HG03097 (cell line): ENCODE measurements around the gene DKKL1.
"Not testable (repeated sequence)": the region's sequence is repeated elsewhere in the genome, so short reads cannot be mapped to it uniquely, and the experiment has no call there.

Experiments used
- ATAC-seq: cut with Tn5 transposase; IDR thresholded peaks from one replicate; pipeline ENCODE4 v1.9.1; 2021; ENCODE audit not compliant: unreplicated experiment, low FRiP score

DKKL1 gene

DNA sequence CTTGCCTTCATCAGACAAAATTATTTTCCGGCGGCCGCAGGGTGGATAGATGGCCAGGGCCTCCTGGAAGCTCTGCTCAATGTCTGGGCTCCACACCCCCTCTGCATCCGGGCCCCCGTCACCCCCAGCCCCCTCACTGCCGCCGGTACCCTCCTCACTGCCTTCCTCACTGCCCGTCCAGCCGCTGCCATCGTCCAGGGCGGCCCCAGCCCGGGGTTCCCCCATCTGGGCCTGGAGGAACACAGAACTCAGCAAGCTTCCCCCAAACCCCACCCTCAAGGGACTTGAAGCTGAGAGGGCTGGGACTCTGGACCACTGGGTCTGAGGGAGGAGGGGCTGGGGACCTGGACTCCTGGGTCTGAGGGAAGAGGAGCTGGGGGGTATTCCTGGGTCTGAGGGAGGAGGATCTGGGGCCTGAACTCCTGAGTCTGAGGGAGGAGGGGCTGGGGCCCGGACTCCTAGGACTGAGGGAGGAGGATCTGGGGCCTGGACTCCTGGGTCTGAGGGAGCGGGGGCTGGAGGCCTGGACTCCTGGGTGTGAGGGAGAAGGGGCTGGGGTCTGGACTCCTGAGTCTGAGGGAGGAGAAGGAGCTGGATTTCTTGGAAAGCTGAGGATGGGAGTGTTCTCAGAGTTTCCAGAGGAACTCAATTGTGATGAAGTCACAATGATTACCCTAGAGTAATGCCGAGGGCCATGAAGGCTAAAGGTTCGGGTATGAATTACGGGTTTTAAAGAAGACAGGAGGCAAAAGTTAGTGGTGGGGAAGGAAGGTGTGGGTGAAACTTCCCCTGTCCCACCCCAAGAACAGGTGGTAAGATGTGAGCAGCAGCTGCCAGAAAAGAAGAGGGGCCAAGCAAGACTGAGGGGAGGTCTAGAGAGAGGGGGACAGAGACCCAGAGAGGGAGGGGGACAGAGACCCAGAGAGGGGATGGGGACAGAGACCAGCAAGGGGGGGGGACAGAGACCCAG is 3.5 kb upstream of the DKKL1 start:
- ATAC-seq, result no peak

DNA sequence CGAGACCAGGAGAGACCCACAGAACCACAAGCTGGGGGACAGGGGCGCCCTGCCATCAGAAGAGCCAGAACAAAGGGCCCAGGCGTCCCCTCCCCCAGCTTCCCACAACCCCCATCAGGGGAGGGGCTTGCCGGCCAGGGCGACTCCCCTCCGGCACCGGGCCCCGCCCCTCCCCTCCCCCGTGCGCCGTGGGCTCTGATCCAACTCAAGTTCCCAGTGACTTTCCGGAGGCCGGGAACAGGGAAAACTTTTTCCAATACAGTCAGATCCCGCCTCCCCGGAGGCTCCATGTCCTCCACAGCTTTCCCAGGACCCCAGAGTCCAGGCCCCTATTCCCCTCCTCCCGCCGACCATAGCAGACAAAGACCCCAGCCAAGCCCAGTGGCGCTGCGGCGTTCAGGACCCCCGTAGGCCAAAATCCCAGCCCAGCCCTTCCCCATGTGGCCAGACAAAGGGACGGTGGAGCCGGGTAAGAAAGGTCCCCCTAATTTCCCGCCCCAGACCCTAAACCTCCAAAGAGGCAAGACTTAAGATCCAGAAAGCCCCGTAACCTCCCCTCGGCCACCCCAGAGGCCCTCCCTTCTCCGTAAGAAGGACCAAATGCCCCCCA is 2.1 kb upstream of the DKKL1 start:
- ATAC-seq, result no peak

DNA sequence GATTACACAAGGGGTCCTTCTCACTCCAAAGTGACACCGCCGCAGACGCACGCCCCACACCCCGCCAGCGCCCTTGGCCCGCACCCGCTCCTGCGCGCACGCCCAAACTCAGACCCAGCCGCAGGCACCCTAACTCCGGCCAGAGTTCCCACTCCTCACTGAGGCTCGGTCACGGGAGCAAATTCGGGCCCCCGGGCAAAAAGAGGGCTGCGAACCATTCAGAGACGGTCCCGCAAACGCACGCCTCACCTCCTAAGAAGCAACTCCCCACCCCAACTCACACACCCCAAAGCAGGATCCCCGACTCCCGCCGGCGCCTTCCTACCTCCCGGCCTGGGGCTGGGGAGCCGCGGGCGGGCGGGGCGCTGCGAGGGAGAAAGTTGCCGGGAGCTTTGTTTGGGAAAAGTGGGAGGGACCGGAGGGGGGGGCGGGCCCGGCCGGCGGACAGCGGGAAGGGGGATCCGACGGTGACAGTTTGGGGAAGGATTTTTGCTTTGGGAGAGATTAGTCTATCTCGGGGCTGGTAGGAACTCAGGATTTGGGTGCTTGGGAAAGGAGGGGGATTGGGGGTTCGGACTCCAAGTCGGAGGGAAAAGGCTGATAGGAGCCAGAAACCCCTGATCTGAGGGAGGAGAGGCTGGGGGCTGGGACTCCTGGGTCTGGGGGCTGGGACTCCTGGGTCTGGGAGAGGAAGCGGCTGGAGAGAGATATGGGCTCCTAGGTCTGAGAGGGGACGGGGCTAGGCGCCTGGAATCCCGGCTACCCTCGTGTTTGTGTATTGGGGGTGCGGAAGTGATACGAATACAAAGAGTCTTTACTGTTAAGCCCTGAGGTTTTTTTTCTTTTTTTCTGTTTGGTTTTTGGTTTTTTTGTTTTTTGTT is 1.4 kb upstream of the DKKL1 start, which contains the start of gene TEAD2:
Gene TEAD2 (minus strand): TSS at position 369 of the 881 bp plus-strand sequence. CDS start 2,341 bp downstream, outside the sequence.
- ATAC-seq, result no peak

DNA sequence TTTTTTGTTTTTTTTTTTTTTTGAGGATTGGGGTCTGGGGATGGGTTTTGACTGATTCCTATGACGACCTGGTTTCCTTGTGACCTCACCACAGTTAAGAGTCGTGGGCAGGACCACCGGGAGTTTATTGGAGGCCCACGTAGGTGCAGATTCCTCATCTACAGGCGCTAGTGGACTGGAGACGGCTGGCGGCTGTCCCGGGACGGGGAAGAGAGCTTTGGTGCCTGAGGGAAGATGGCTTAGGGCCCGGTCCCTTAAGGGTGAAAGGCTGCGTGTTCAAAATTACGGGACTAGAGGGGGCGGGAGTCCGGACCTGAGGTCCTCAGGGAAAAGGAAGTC is 779 bp upstream of the DKKL1 start:
- ATAC-seq, result no peak

DNA sequence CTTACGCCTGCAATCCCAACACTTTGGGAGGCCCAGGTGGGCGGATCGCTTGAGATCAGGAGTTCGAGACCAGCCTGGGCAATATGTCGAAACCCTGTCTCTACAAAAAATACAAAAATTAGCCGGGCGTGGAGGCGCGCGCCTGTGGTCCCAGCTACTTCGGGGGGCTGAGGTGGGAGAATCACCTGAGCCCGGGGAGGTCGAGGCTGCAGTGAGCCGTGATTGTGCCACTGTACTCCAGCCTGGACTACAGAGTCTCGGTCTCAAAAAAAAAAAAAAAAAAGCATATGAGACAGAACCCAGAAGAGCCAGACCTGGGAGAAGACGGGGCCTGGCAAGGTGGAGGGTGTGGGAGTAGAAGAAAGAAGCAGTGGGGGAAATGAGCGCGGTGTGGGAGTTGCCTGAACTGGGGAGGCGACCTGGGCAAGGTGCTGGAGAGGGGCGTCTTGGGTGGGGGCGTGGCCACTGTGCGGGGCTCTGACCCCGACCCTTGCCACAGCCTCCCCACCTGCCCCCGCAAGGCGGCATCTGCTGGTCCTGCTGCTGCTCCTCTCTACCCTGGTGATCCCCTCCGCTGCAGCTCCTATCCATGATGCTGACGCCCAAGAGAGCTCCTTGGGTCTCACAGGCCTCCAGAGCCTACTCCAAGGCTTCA is 533 bp downstream of the DKKL1 start:
- ATAC-seq, result no peak

DNA sequence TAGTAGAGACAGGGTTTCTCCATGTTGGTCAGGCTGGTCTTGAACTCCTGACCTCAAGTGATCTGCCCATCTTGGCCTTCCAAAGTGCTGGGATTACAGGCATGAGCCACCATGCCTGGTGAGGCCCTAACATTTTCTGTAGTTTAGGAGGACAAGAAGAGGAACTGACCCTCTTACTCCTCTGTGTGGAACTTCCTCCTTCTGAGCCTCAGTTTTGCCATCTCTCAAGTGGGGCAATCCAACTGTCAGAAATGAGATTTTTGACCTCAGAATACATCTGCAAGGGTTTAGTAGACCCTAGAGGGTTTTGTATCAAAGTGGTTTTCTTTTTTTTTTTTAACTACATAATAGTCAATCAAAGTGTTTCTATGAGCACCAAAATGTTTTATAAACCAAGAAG is 2.4 kb downstream of the DKKL1 start:
- ATAC-seq, result no peak

DNA sequence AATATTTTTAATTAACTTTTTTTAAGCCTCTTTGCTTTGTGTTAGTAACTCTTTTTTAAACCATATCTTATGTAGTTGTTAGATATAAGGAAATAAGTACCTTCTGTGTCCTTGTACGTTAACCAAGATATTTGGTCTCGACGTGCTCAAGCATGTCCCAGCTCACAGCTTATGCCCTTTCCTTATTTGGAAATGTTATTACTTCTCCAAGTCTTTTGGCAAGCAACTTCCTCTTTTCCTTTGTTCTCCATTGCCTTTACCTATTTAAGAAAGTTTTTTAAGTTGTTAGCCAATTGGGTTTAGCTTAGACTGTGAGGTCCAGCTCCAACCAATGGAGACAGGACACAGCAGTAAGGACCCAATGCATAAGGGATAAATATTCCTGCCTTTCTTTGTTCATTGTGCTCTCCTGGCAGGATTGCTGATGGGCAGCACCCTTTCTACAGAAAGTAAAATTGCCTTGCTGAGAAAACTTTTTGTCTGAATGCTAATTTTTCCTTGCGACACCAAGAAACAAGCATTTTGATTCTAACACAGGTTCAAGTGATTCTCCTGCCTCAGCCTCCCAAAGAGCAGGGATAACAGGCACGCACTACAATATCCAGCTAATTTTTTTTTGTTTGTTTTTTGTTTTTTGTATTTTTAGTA is 5.2 kb downstream of the DKKL1 start:
- no peak for ATAC-seq

DNA sequence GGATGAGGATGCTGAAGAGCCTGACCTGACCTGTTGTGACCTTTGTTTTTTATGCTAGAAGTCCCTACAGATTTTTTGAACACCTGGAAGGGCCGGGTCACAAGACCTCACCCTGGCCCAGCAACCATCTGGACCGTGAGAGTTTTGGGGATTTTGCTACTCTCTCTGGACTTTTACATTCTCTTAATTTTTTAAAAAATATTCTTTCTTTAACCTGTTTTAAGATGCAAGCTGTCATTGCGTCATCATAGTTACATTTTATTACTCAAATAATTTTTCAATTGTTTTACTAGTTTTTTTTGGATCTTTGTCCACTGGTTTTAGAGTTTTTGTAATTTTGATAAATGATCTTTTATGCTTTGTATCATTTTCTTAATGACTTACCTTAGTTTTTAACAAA is 7.5 kb downstream of the DKKL1 start:
- ATAC-seq, result no peak

DNA sequence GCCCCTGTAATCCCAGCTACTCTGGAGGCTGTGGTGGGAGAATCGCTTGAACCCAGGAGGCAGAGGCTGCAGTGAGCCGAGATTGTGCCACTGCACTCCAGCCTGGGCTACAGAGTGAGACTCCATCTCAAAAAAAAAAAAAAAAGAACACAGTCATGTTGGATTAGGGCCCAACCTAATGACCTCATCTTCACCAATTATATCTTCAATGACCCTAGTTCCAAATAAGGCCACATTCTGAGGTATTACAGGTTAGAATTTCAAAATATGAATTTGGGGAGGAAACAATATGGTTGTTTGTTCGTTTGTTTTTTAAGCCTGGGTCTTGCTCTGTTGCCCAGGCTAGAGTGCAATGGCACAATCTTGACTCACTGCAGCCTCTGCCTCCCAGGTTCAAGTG is 9.5 kb downstream of the DKKL1 start:
- ATAC-seq, result not testable (repeated sequence)

DNA sequence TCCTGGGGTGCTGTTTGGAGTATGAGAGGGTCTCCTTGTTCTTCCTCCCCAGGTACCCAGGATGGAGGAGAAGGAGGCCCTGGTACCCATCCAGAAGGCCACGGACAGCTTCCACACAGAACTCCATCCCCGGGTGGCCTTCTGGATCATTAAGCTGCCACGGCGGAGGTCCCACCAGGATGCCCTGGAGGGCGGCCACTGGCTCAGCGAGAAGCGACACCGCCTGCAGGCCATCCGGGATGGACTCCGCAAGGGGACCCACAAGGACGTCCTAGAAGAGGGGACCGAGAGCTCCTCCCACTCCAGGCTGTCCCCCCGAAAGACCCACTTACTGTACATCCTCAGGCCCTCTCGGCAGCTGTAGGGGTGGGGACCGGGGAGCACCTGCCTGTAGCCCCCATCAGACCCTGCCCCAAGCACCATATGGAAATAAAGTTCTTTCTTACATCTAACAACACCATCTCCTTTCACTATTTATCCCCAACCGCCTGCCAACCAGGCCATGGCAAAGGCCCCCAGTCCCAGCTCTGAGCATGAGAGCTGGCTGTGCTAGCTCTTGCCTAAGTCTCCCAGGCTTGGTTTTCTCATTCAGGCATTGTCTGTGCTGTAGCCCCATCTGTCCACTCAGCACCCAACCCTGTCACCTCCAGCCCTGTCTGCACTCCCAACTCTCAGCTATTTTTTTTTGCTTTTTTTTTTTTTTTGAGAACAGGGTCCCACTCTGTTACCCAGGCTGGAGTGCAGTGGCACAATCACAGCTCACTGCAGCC is 11.2 kb downstream of the DKKL1 start:
- ATAC-seq, result no peak

DNA sequence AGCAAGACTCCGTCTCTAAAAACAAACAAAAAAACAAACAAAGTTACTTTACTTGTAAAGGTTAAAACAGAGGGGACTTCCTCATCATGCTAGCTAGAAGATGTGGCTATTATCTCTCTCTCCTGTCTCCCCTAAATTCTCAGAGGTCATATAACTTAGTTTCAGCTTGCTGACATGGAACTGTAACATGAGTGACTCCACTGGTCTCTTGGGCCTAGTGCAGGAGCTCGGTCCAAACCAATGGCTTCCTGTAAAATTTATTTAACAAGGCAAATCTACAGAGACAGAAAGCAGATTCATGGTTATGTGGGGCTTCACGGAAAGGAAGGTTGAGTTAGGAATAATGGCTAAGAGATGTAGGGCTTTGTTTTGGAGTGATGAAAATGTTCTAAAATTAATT is 14.8 kb downstream of the DKKL1 start:
- ATAC-seq, result no peak

DNA sequence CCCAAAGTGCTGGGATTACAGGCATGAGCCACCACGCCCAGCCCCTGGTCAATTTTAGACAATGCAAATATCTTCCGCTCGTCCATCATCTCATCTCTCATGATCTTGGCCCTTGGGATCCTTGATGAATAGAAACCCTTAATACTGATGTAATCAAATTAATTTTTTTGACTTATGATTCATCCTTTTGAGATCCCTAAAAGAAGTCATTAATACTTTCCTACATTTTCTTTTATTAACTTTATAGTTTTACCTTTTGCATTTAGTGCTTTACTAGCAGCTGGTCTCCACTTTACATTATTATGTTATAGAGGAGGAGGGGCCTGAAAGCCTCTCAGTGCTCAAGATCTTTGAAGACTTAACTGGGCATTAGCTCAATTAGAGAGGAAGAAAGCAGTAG is 16.7 kb downstream of the DKKL1 start:
- no peak for ATAC-seq

DNA sequence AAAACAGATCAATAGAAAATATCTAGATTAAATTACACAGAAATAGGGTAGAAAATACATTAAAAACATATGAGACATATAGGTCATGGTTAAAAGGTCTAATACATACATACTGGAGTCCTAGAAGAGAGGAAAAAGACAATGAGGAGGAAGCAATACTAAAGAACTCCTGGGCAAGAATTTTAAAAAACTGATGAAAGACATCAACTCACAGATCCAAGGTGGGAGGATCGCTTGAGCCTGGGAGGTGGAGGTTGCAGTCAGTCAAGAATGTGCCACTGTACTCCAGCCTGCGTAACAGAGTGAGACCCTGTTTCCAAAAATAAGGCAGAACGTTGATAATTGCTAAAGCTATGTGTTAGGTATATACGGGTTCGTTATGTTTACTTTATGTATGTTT is 19.0 kb downstream of the DKKL1 start:
- no peak for ATAC-seq

DNA sequence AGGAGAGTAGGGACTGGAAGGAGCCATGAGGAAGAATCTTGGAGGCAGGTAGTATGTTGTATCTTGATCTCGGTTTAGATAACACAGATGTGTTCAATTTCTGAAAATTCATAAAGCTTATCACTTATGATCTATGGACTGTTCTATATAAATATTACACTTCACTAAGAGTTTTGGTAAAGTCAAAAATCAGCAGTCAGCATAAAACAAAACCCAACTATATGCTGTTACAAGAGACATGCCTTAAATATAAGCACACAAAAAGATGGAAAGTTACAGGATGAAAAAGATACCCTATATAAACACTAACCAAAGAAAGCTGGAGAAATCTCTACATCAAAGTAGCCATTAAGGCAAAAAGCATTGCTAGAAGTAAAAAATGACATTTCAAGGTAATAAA is 19.9 kb downstream of the DKKL1 start:
- no peak for ATAC-seq

DNA sequence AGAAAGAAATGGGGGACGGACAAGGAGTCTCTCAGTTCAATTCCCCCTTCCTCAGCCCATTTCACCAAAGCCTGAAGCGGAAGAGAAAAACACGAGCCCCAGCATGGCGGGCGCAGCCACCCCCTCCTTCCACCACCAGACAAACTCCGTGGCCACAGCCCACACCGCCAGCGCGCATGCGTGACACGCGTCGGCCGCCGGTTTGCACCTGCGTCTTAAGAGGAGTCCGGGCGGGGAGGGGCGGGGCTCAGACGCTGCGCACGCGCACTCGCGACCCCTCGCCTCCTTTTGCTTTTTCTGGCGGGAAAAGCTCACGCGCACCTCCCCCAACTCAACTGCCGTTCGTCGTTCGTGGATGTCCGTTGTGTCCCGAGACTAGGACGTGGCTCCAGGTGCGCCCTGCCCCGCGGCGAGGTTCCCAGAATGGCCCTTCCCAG is 24.3 kb downstream of the DKKL1 start, which contains the start of gene KASH5:
Gene KASH5 (plus strand): TSS at position 314 of the 437 bp plus-strand sequence. CDS start 2,635 bp downstream, outside the sequence.
- no peak for ATAC-seq

DNA sequence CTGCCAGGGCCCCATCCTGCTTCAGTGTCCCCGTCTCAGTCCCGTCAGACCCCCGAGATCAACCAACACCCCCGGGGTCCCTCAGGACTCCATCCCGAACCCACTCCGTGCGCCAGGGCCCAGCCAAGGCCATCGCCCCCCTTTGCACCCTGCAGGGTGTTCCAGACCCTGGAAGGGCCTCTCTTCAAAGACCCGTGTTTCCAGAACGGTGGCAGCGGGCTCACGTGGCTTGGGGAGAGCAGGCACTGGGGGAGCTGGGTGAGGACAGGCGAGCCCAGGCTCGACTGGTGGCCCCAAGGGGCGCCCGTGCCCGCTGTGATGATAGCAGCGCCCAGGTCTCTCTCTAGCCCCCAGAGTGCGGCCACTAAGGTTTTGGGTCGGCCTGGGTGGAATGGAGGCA is 25.7 kb downstream of the DKKL1 start:
- no peak for ATAC-seq

DNA sequence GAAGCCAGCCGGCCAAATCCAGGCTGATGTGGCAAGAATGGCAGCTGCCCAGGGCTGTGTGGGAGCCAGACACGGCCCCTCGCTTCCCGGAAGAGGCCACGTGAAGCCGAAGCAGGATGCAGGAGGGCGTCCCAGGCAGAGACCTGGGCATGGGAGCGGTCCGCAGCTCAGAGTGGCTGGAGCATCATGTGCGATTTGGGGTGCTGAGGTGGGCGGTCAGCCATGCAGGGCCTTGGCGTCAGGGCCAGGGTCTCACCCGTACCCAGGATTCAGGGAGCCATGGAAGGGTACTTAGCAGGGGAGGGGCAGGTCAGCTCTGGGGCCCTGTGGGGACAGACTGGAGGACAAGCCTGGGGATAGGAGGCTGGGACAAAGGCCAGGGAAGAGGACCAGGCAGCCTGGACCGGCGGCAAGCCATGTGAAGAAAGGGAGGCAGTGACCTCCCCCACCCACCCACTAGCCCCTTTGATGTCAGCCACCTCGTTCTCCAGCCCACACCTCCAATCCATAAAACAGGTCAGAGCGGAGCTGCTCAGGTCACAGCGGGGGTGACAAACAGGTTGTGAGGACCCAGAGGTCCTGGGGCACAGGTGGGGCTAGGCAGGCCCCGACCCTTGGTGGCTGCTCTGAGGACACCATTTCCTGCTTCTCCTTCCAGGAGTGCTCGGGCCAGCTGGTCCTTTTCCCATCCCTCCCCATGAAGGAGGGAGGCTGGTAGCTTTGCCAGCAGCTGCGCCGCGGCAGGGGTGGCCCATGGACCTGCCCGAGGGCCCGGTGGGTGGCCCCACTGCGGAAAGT is 26.7 kb downstream of the DKKL1 start:
- ATAC-seq, result no peak

DNA sequence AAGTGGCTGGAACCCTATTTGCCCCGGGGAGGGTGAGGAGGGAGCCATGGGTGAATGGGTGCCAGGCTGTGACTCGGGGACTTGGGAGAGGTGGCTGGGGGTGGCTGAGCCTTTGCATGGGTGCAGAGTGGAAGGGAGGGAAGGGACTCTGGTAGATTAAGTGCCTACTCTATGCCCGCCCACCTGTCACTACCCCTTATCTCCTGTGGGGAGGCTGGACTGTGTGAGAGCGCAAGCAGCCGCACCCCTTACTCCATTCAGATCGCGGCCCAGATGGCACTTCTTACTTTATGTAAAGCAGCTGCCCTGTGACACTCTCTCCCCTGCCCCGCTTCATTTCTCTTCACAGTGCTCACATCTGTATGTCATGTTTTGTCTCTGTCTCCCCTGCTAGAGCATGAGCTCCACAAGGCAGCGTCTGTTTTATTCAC is 27.3 kb downstream of the DKKL1 start:
- ATAC-seq, result no peak
